Breast epithelium (tissue), 4 donors: ENCODE measurements around the gene RIC8B. TPM values are rescaled to one million over a fixed set of nuclear protein-coding genes. Genes with fewer than 3 reads are reported as not detected.

Source experiments
- DNase-seq, 2 donors: peaks; one replicate each; pipeline ENCODE4 v3.0.0-alpha.2; 2019; ENCODE audit warnings: low spot score in 2 of 2
- H3K27ac ChIP-seq, 2 donors: fragments of 200-600 bp; sonication (generic) in 1 of 2; one replicate each; pipeline ENCODE4 v1.5.1; 2016 to 2019; ENCODE audit warnings: mild to moderate bottlenecking in 1 of 2
- H3K27me3 ChIP-seq, 2 donors: fragments of 200-600 bp; sonication (generic) in 1 of 2; one replicate each; pipeline versions ENCODE4 v1.5.1 to v1.6.0; 2017 to 2019; ENCODE audit warnings: control low read depth in 1 of 2, mild to moderate bottlenecking in 1 of 2
- H3K36me3 ChIP-seq: fragments of 200-600 bp; one replicate; pipeline ENCODE4 v1.5.1; 2019
- H3K4me1 ChIP-seq, 2 donors: fragments of 200-600 bp; sonication (generic); one replicate each; pipeline ENCODE4 v1.5.1; 2016 to 2019; ENCODE audit warnings: control low read depth in 1 of 2
- H3K4me3 ChIP-seq, 3 donors: fragments of 200-600 bp; sonication (generic); 1 replicate in 2 of 3; 2 replicates in 1 of 3; pipeline ENCODE4 v1.5.1; 2016 to 2019; ENCODE audit warnings: mild to moderate bottlenecking in 3 of 3, moderate library complexity in 2 of 3
- H3K9me3 ChIP-seq, 2 donors: fragments of 200-600 bp; sonication (generic) in 1 of 2; one replicate each; pipeline ENCODE4 v1.5.1; 2016 to 2019; ENCODE audit warnings: control low read depth in 1 of 2
- CTCF ChIP-seq, 3 donors: fragments of 450-650 bp; IDR thresholded peaks; one replicate each; pipeline ENCODE4 v1.5.1; 2016 to 2017; ENCODE audit warnings: antibody characterized with exemption in 3 of 3, mild to moderate bottlenecking in 3 of 3, moderate library complexity in 3 of 3
- POLR2A ChIP-seq: fragments of 450-650 bp; IDR thresholded peaks from one replicate; pipeline ENCODE4 v1.6.1; 2016; ENCODE audit warnings: antibody characterized with exemption, mild to moderate bottlenecking, moderate library complexity
- POLR2AphosphoS5 ChIP-seq, 3 donors: sonication (generic); formaldehyde crosslinking; IDR thresholded peaks; one replicate each; pipeline ENCODE4 v1.6.1; 2017; ENCODE audit warnings: antibody characterized with exemption in 3 of 3
- intact Hi-C: fragments of 100-400 bp; cut with DNase I; formaldehyde crosslinking; loops from one replicate; pipeline ENCODE4 v1.15.1; 2023; ENCODE audit warnings: low total_unique reads
- total RNA-seq, 3 donors: library from RNA; depleted of rRNA; stranded (reverse); fragments of >200 nt; gene quantifications; one replicate each; pipeline ENCODE4 v1.1.0, GENCODE V29; 2016

RIC8B gene
- total RNA-seq, 3 donors from 2014 or later = 19.0 to 23.9 (median 19.7) TPM

GRCh38 chr12:106733660-106734059, 40.8 kb upstream of the RIC8B start:
- H3K4me1 ChIP-seq = no peaks in the 10 kb centered on the region
- no peaks in the 10 kb centered on the region for H3K9me3 ChIP-seq
- no peak for DNase-seq
- no peak overlapping the region for H3K27ac ChIP-seq
- intact Hi-C loops = no loop called here
- no peak overlapping the region for H3K4me3 ChIP-seq
- TF ChIP-seq POLR2A = no peak
- TF ChIP-seq POLR2AphosphoS5 (IDR thresholded peaks at IDR 0.05) = no peak
- TF ChIP-seq CTCF (IDR thresholded peaks at IDR 0.05) = no peak
- no peaks in the 10 kb centered on the region for H3K27me3 ChIP-seq
- no peaks in the 10 kb centered on the region for H3K36me3 ChIP-seq

DNA sequence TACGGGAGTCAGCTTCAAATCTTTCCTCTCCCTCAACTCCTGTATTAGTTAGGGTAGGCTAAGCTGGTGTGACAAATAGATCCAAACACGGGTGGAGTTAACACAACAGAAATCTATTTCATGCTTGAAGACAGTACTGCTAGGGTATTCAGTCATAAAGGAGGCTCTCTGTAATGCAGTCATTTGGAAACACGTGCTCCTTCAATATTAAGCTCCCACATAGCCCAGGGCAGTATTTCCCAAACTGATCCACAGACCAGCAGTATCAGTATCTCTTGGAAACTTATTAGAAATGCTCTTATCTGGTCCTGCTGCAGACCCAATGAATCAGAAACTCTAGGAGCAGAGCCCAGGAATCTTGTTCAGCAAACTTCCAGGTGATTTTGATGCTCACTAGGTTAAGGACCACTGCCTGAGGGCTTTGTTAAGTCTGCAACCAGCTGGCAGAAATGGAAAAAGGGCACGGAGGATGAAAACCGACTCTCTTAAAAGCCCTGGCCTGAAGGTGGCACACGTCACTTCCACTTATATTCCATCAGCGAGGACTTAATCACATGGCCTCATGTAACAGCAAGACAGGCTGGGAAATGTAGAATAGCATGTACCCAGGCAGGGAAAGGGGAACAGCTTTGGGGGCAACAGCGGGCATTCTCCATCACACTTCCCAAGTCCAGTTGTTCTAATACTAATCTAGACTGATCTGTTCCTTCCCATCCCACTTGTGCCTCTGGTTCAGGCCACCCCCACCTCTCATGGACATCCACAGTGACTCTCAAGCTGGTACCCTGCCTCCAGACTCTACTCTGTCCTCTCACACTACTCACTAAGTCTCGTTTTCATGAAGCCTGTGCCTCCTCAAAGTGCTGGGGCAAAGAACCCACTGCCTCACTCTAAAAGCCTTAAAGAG, 38.2 kb upstream of the RIC8B start:
- Histone ChIP-seq H3K4me1 (no peaks in the 10 kb centered on the region), H3K27me3 (no peaks in the 10 kb centered on the region), H3K9me3 (no peaks in the 10 kb centered on the region), H3K4me3 (no peak overlapping the region), H3K36me3 (no peaks in the 10 kb centered on the region), H3K27ac (no peak overlapping the region)
- DNase-seq = no peak
- TF ChIP-seq POLR2AphosphoS5 (IDR thresholded peaks at IDR 0.05) = no peak
- TF ChIP-seq POLR2A = no peak
- TF ChIP-seq CTCF (IDR thresholded peaks at IDR 0.05) = no peak
- intact Hi-C loops = no loop called here

GRCh38 chr12:106739318-106739717, 35.2 kb upstream of the RIC8B start:
- Histone ChIP-seq H3K27ac (no peak overlapping the region), H3K9me3 (no peaks in the 10 kb centered on the region), H3K27me3 (no peaks in the 10 kb centered on the region), H3K4me1 (no peaks in the 10 kb centered on the region), H3K36me3 (no peaks in the 10 kb centered on the region), H3K4me3 (no peak overlapping the region)
- DNase-seq = no peak
- TF ChIP-seq POLR2A = no peak
- no peak for TF ChIP-seq POLR2AphosphoS5 (IDR thresholded peaks at IDR 0.05)
- no peak for TF ChIP-seq CTCF (IDR thresholded peaks at IDR 0.05)
- intact Hi-C loops = no loop called here

- Histone ChIP-seq H3K36me3 (no peaks in the 10 kb centered on the region), H3K4me1 (no peaks in the 10 kb centered on the region), H3K9me3 (no peaks in the 10 kb centered on the region), H3K27ac (no peak overlapping the region), H3K4me3 (no peak overlapping the region), H3K27me3 (no peaks in the 10 kb centered on the region)
- no peak for DNase-seq
- intact Hi-C loops = no loop called here
- TF ChIP-seq CTCF (IDR thresholded peaks at IDR 0.05) (no peak), POLR2A (no peak), POLR2AphosphoS5 (IDR thresholded peaks at IDR 0.05) (no peak)
Observed at GRCh38 chr12:106739815-106740530, 34.5 kb upstream of the RIC8B start.

GRCh38 chr12:106740818-106741217, 33.7 kb upstream of the RIC8B start:
- H3K27me3 ChIP-seq = no peaks in the 10 kb centered on the region
- no peaks in the 10 kb centered on the region for H3K36me3 ChIP-seq
- no peak for DNase-seq
- no peak overlapping the region for H3K27ac ChIP-seq
- no peak overlapping the region for H3K4me3 ChIP-seq
- intact Hi-C loops = no loop called here
- no peaks in the 10 kb centered on the region for H3K9me3 ChIP-seq
- H3K4me1 ChIP-seq = no peaks in the 10 kb centered on the region
- no peak for TF ChIP-seq CTCF (IDR thresholded peaks at IDR 0.05)
- no peak for TF ChIP-seq POLR2AphosphoS5 (IDR thresholded peaks at IDR 0.05)
- TF ChIP-seq POLR2A = no peak
